Endothelial cell of umbilical vein (primary cell): ENCODE measurements around the gene OSBPL1A. TPM values are rescaled to one million over a fixed set of nuclear protein-coding genes. Genes with fewer than 3 reads are reported as not detected.

Experiments used
- BruUV-seq: library from RNA; stranded (reverse); fragments of 400-500 nt; replicated peaks from 2 replicates; lab custom pipeline; 2021; lab: Mats Ljungman, UMichigan
- CTCF ChIA-PET: fragments of 300-600, 350-600 bp; sonication (Branson Sonifier 250); formaldehyde crosslinking; loops from one replicate; lab custom pipeline; 2021; ENCODE audit warnings: antibody characterized with exemption, inconsistent platforms; lab: Charles Lee
- POLR2A ChIA-PET: fragments of 300-600, 350-600 bp; sonication (Branson Sonifier 250); formaldehyde crosslinking; loops from one replicate; lab custom pipeline; 2021; ENCODE audit warnings: antibody characterized with exemption, inconsistent platforms; lab: Charles Lee
- DNase-seq: peaks from one replicate; pipeline ENCODE4 v3.0.0-alpha.2; 2011; ENCODE audit warnings: low read depth, low spot score
- FAIRE-seq: peaks from 2 replicates; lab custom pipeline; 2011; peaks lifted over from hg19 to GRCh38; lab: Jason Lieb, UNC
- H2AFZ ChIP-seq: 2 replicates; pipeline ENCODE4 v1.6.0; 2012; ENCODE audit warnings: low read depth, low read length, control low read depth, inconsistent platforms
- H3K27ac ChIP-seq: 2 replicates; pipeline ENCODE4 v1.5.1; 2011; ENCODE audit warnings: low read depth, mild to moderate bottlenecking, control low read depth, low read length, moderate library complexity; ENCODE audit not compliant: insufficient read depth
- H3K27me3 ChIP-seq, 2 experiments: 2 replicates each; pipeline versions ENCODE4 v1.6.0 to v1.6.1; 2011; ENCODE audit warnings: low read length in 2 of 2, mixed read lengths in 1 of 2; ENCODE audit not compliant: control insufficient read depth in 2 of 2, insufficient read depth in 2 of 2
- H3K36me3 ChIP-seq, 2 experiments: 2 replicates in 1 of 2; 3 replicates in 1 of 2; pipeline ENCODE4 v1.5.1; 2011; ENCODE audit warnings: low read length in 2 of 2, mild to moderate bottlenecking in 1 of 2, moderate library complexity in 1 of 2; ENCODE audit not compliant: control insufficient read depth in 2 of 2, insufficient read depth in 2 of 2; ENCODE audit errors: extremely low read depth in 1 of 2
- H3K4me1 ChIP-seq: 3 replicates; pipeline ENCODE4 v1.5.1; 2011; ENCODE audit warnings: mild to moderate bottlenecking, low read length; ENCODE audit not compliant: control insufficient read depth, insufficient read depth; ENCODE audit errors: extremely low read depth
- H3K4me2 ChIP-seq: 2 replicates; pipeline ENCODE4 v1.6.1; 2011; ENCODE audit warnings: low read length, control low read depth, mixed read lengths; ENCODE audit not compliant: insufficient read depth
- H3K4me3 ChIP-seq, 3 experiments: fragments of 200-600 bp in 1 of 3; sonication (generic), shearing (Covaris generic) in 1 of 3; replicated peaks in 1 of 3; 2 replicates each; pipeline ENCODE4 v1.5.1; 2011 to 2016; ENCODE audit warnings: control low read depth in 3 of 3, low read length in 3 of 3, mild to moderate bottlenecking in 2 of 3, inconsistent platforms in 1 of 3, low read depth in 1 of 3, moderate library complexity in 1 of 3; ENCODE audit not compliant: insufficient read depth in 1 of 3
- H3K79me2 ChIP-seq: 2 replicates; pipeline ENCODE4 v1.6.0; 2012; ENCODE audit warnings: low read length, inconsistent platforms; ENCODE audit not compliant: control insufficient read depth, insufficient read depth
- H3K9ac ChIP-seq: replicated peaks from 2 replicates; pipeline ENCODE3; 2011; ENCODE audit warnings: low read length, control low read depth; ENCODE audit not compliant: insufficient read depth; ENCODE audit errors: extremely low read depth
- H3K9me1 ChIP-seq: replicated peaks from 3 replicates; pipeline ENCODE4 v1.6.0; 2011; ENCODE audit warnings: mild to moderate bottlenecking, low read length; ENCODE audit not compliant: control insufficient read depth, insufficient read depth; ENCODE audit errors: extremely low read depth
- H3K9me3 ChIP-seq: replicated peaks from 2 replicates; pipeline ENCODE4 v1.5.1; 2012; ENCODE audit warnings: low read length, inconsistent platforms; ENCODE audit not compliant: control insufficient read depth, insufficient read depth
- H4K20me1 ChIP-seq: replicated peaks from 2 replicates; pipeline ENCODE3; 2011; ENCODE audit warnings: mild to moderate bottlenecking, low read length; ENCODE audit not compliant: control insufficient read depth, insufficient read depth; ENCODE audit errors: extremely low read depth
- EZH2 ChIP-seq: IDR thresholded peaks from 2 replicates; pipeline ENCODE4 v1.6.1; 2012; ENCODE audit warnings: borderline replicate concordance, low read depth, mild to moderate bottlenecking, moderate library complexity, low read length, inconsistent platforms; ENCODE audit not compliant: severe bottlenecking
- FOS ChIP-seq: IDR thresholded peaks from 2 replicates; pipeline ENCODE4 v1.6.1; 2011; ENCODE audit warnings: mild to moderate bottlenecking, low read length, moderate library complexity, borderline replicate concordance; ENCODE audit not compliant: insufficient read depth
- GATA2 ChIP-seq: IDR thresholded peaks from 2 replicates; pipeline ENCODE4 v1.7.0; 2011; ENCODE audit warnings: low read depth, mild to moderate bottlenecking, moderate library complexity, mixed read lengths, low read length; ENCODE audit not compliant: insufficient read length, insufficient read depth
- JUN ChIP-seq: IDR thresholded peaks from 2 replicates; pipeline ENCODE4 v1.6.1; 2011; ENCODE audit warnings: borderline replicate concordance, low read depth; ENCODE audit not compliant: insufficient read length, insufficient read depth
- MAX ChIP-seq: IDR thresholded peaks from 2 replicates; pipeline ENCODE4 v1.6.1; 2011; ENCODE audit not compliant: insufficient read depth, insufficient read length
- MYC ChIP-seq: IDR thresholded peaks from one replicate; pipeline ENCODE4 v1.6.1; 2011; ENCODE audit warnings: mild to moderate bottlenecking, low read depth, low read length
- POLR2A ChIP-seq: IDR thresholded peaks from 2 replicates; pipeline ENCODE4 v1.6.1; 2012; ENCODE audit warnings: low read depth, mild to moderate bottlenecking, control low read depth, low read length
- POLR2AphosphoS5 ChIP-seq: IDR thresholded peaks from 2 replicates; pipeline ENCODE4 v1.6.1; 2012; ENCODE audit warnings: low read depth, mild to moderate bottlenecking, control low read depth, low read length, moderate library complexity; ENCODE audit not compliant: insufficient read depth
- dilution Hi-C: fragments of 300-500 bp; cut with MboI; formaldehyde crosslinking; loops from one replicate; pipeline ENCODE4 v1.15.0; 2019; ENCODE audit warnings: low sequenced_read_pairs; ENCODE audit not compliant: extremely low pct_ligation_motif_present
- intact Hi-C: fragments of 100-400 bp; cut with micrococcal nuclease; formaldehyde crosslinking; loops from one replicate; pipeline ENCODE4 v1.10.0; 2022
- polyA plus RNA-seq, 4 experiments: library from polyadenylated mRNA; depleted of rRNA in 3 of 4; stranded (reverse) in 3 of 4; unstranded in 1 of 4; fragments of >200 nt; gene quantifications; 2 replicates each; pipeline versions ENCODE4 v1.2.1 to v1.2.3, GENCODE V29; 2011 to 2012; ENCODE audit warnings: missing spikeins in 1 of 4
- total RNA-seq: library from RNA; stranded (reverse); gene quantifications from 2 replicates; pipeline ENCODE4 v1.2.3, GENCODE V29; 2021
- TF ChIP-seq, protein P1 (sequence below), 2 donors: IDR thresholded peaks; 1 replicate in 1 of 2; 2 replicates in 1 of 2; pipeline ENCODE4 v1.5.1; 2011; ENCODE audit warnings: low read length in 2 of 2, mild to moderate bottlenecking in 2 of 2, moderate library complexity in 2 of 2, control low read depth in 1 of 2, inconsistent platforms in 1 of 2, low read depth in 1 of 2; ENCODE audit not compliant: insufficient read depth in 1 of 2; ENCODE audit errors: extremely low read depth in 1 of 2

Gene OSBPL1A
- total and polyA plus RNA-seq, 2 donors (not counting 3 experiments of a cell fraction or from before 2014, with no cell fraction given), result 6.4 to 16.5 TPM

GRCh38 chr18:24136967-24137373, 260.7 kb downstream of the OSBPL1A start:
- no TSS peak for BruUV-seq
- CTCF ChIA-PET, result no interaction called here
- no peak for TF ChIP-seq MAX
- TF ChIP-seq EZH2, result no peak
- no peak for TF ChIP-seq POLR2AphosphoS5
- no peak for TF ChIP-seq POLR2A
- TF ChIP-seq GATA2, result no peak
- no peak for TF ChIP-seq MYC
- no peak for TF ChIP-seq JUN
- TF ChIP-seq FOS, result no peak
- TF ChIP-seq, protein P1, sequence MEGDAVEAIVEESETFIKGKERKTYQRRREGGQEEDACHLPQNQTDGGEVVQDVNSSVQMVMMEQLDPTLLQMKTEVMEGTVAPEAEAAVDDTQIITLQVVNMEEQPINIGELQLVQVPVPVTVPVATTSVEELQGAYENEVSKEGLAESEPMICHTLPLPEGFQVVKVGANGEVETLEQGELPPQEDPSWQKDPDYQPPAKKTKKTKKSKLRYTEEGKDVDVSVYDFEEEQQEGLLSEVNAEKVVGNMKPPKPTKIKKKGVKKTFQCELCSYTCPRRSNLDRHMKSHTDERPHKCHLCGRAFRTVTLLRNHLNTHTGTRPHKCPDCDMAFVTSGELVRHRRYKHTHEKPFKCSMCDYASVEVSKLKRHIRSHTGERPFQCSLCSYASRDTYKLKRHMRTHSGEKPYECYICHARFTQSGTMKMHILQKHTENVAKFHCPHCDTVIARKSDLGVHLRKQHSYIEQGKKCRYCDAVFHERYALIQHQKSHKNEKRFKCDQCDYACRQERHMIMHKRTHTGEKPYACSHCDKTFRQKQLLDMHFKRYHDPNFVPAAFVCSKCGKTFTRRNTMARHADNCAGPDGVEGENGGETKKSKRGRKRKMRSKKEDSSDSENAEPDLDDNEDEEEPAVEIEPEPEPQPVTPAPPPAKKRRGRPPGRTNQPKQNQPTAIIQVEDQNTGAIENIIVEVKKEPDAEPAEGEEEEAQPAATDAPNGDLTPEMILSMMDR (IDR thresholded peaks at IDR 0.05; ENCODE audit: extremely low read depth in 1 of 2, insufficient read depth in 1 of 2, low read depth in 1 of 2, low read length in 2 of 2), result no peak
- no peak overlapping the region for H2AFZ ChIP-seq
- no peaks in the 10 kb centered on the region for H3K9me3 ChIP-seq
- no peak overlapping the region for H3K4me3 ChIP-seq
- no peak for FAIRE-seq
- H3K9me1 ChIP-seq, result no peaks in the 10 kb centered on the region
- no peak overlapping the region for H3K27ac ChIP-seq
- POLR2A ChIA-PET, result no interaction called here
- H3K36me3 ChIP-seq, result no peaks in the 10 kb centered on the region
- dilution Hi-C loops, result no loop called here
- no peaks in the 10 kb centered on the region for H3K27me3 ChIP-seq
- peaks cover 4% of the 10 kb centered on the region for H3K4me1 ChIP-seq
- no peaks in the 10 kb centered on the region for H3K79me2 ChIP-seq
- intact Hi-C loops, result no loop called here
- H3K4me2 ChIP-seq, result no peak overlapping the region
- H4K20me1 ChIP-seq, result no peaks in the 10 kb centered on the region
- no peak for DNase-seq
- H3K9ac ChIP-seq, result no peak overlapping the region
